SK-N-SH treated with all-trans-retinoic acid at 6 μM for 48 hours (cell line): ENCODE measurements around the gene ASB4.

Source experiments
- ARNTL ChIP-seq: fragments of 450-650 bp; formaldehyde crosslinking; IDR thresholded peaks from 2 replicates; pipeline ENCODE4 v1.5.0; 2020; ENCODE audit warnings: low read depth, mild to moderate bottlenecking, moderate library complexity, borderline replicate concordance
- CREB5 ChIP-seq: fragments of 250-450 bp; sonication (Bioruptor Pico); IDR thresholded peaks from 2 replicates; pipeline ENCODE4 v1.5.1; 2020; ENCODE audit warnings: low read depth, mild to moderate bottlenecking, moderate library complexity
- CSDC2 ChIP-seq: fragments of 250-450 bp; sonication (Bioruptor Pico); IDR thresholded peaks from 2 replicates; pipeline ENCODE4 v1.5.0; 2020; ENCODE audit warnings: mild to moderate bottlenecking, moderate library complexity
- CSRNP3 ChIP-seq: fragments of 250-450 bp; sonication (Bioruptor Pico); IDR thresholded peaks from 2 replicates; pipeline ENCODE4 v1.5.1; 2021; ENCODE audit warnings: mild to moderate bottlenecking, moderate library complexity
- PATZ1 ChIP-seq: fragments of 250-450 bp; sonication (Bioruptor Pico); IDR thresholded peaks from 2 replicates; pipeline ENCODE4 v1.8.0; 2020; ENCODE audit warnings: mild to moderate bottlenecking, moderate library complexity, borderline replicate concordance
- POU6F1 ChIP-seq: fragments of 250-450 bp; sonication (Bioruptor Pico); IDR thresholded peaks from 2 replicates; pipeline ENCODE4 v1.8.0; 2021; ENCODE audit warnings: low read depth, mild to moderate bottlenecking, moderate library complexity, borderline replicate concordance
- PPARA ChIP-seq: fragments of 250-450 bp; sonication (Bioruptor Pico); IDR thresholded peaks from 2 replicates; pipeline ENCODE4 v1.5.0; 2020; ENCODE audit warnings: mild to moderate bottlenecking, borderline replicate concordance
- RARB ChIP-seq: fragments of 250-450 bp; sonication (Bioruptor Pico); IDR thresholded peaks from 2 replicates; pipeline ENCODE4 v1.8.0; 2021; ENCODE audit warnings: mild to moderate bottlenecking, moderate library complexity
- SNAI2 ChIP-seq: fragments of 250-450 bp; sonication (Bioruptor Pico); IDR thresholded peaks from 2 replicates; pipeline ENCODE4 v1.5.0; 2020; ENCODE audit warnings: mild to moderate bottlenecking, moderate library complexity
- ZC3H10 ChIP-seq: fragments of 250-450 bp; sonication (Bioruptor Pico); IDR thresholded peaks from 2 replicates; pipeline ENCODE4 v1.5.1; 2021; ENCODE audit warnings: mild to moderate bottlenecking, moderate library complexity
- ZFP3 ChIP-seq: fragments of 250-450 bp; sonication (Bioruptor Pico); IDR thresholded peaks from 2 replicates; pipeline ENCODE4 v1.5.0; 2020; ENCODE audit warnings: mild to moderate bottlenecking, moderate library complexity

- TF ChIP-seq POU6F1: no peak
- no peak for TF ChIP-seq SNAI2 (CRISPR knock-in tag)
- no peak for TF ChIP-seq ZC3H10 (CRISPR knock-in tag)
- TF ChIP-seq PATZ1 (CRISPR knock-in tag): no peak
- no peak for TF ChIP-seq CREB5 (CRISPR knock-in tag)
- no peak for TF ChIP-seq ZFP3
- no peak for TF ChIP-seq CSRNP3 (CRISPR knock-in tag)
- no peak for TF ChIP-seq PPARA (CRISPR knock-in tag)
- no peak for TF ChIP-seq ARNTL (CRISPR knock-in tag)
- TF ChIP-seq RARB (CRISPR knock-in tag): no peak
- no peak for TF ChIP-seq CSDC2 (CRISPR knock-in tag)
Measured at GRCh38 chr7:95441042-95441823, 44.5 kb upstream of the ASB4 start.
